Neural crest cell (in vitro differentiated cells): ENCODE data around the gene CA10. TPM values are rescaled to one million over a fixed set of nuclear protein-coding genes. Genes with fewer than 3 reads are reported as not detected.

Experiments used
- DNase-seq: peaks from one replicate; pipeline ENCODE4 v3.0.0; 2021; ENCODE audit warnings: low read depth, mixed read lengths, low spot score
- H3K27ac Mint-ChIP-seq: one replicate; pipeline ENCODE4 v1.8.0; 2021; ENCODE audit warnings: mild to moderate bottlenecking, mixed read lengths; ENCODE audit not compliant: unreplicated experiment
- H3K27me3 Mint-ChIP-seq: 2 replicates; pipeline ENCODE4 v1.8.0; 2021; ENCODE audit warnings: low read depth, mild to moderate bottlenecking, mixed read lengths
- H3K36me3 Mint-ChIP-seq: 2 replicates; pipeline ENCODE4 v1.8.0; 2021; ENCODE audit warnings: low read depth, mild to moderate bottlenecking, mixed read lengths
- H3K4me1 Mint-ChIP-seq: 2 replicates; pipeline ENCODE4 v1.8.0; 2021; ENCODE audit warnings: mixed read lengths
- H3K4me3 Mint-ChIP-seq: one replicate; pipeline ENCODE4 v1.8.0; 2021; ENCODE audit warnings: mild to moderate bottlenecking, mixed read lengths
- H3K9me3 Mint-ChIP-seq: 2 replicates; pipeline ENCODE4 v1.8.0; 2021; ENCODE audit warnings: mixed read lengths
- total RNA-seq: library from RNA; stranded (reverse); gene quantifications from 2 replicates; pipeline ENCODE4 v1.2.1, GENCODE V29; 2021
- TF ChIP-seq, protein P1 (sequence below): fragments of 200-600 bp; sonication (generic); conservative IDR thresholded peaks from 2 replicates; pipeline ENCODE4 v1.5.0; 2021; ENCODE audit warnings: antibody characterized with exemption, mild to moderate bottlenecking

The CA10 gene
- total RNA-seq, 1 donor from 2014 or later = not detected

DNA sequence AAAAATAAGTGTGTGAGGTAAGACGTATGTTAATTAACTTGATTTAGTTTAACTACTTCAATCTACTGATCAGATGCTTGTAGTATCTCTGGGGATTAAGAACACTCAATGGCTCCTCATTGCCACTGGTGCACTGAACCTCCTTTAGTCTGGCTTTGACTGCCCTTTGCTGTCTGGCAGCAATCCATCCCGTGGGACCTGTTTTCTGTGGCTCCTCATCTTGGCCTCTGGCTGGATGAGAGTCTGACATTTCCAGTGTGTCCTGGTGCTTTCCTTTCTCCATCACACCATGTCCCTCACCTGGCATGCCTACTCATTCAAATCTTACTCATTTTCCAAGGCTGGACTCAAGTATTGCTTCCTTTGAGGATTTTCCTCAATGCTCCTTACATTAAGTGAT is 212.2 kb downstream of the CA10 start:
- H3K9me3 Mint-ChIP-seq = no peaks in the 10 kb centered on the region
- no peaks in the 10 kb centered on the region for H3K36me3 Mint-ChIP-seq
- no peak for DNase-seq
- peaks cover 23% of the 10 kb centered on the region for H3K27me3 Mint-ChIP-seq
- H3K27ac Mint-ChIP-seq = no peak overlapping the region
- H3K4me3 Mint-ChIP-seq = no peak overlapping the region
- TF ChIP-seq, protein P1, sequence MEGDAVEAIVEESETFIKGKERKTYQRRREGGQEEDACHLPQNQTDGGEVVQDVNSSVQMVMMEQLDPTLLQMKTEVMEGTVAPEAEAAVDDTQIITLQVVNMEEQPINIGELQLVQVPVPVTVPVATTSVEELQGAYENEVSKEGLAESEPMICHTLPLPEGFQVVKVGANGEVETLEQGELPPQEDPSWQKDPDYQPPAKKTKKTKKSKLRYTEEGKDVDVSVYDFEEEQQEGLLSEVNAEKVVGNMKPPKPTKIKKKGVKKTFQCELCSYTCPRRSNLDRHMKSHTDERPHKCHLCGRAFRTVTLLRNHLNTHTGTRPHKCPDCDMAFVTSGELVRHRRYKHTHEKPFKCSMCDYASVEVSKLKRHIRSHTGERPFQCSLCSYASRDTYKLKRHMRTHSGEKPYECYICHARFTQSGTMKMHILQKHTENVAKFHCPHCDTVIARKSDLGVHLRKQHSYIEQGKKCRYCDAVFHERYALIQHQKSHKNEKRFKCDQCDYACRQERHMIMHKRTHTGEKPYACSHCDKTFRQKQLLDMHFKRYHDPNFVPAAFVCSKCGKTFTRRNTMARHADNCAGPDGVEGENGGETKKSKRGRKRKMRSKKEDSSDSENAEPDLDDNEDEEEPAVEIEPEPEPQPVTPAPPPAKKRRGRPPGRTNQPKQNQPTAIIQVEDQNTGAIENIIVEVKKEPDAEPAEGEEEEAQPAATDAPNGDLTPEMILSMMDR = no peak
- H3K4me1 Mint-ChIP-seq = no peaks in the 10 kb centered on the region

- TF ChIP-seq, protein P1 = no peak
- Mint-ChIP-seq H3K4me1 (no peaks in the 10 kb centered on the region), H3K27me3 (peaks cover 26% of the 10 kb centered on the region), H3K4me3 (no peak overlapping the region), H3K9me3 (no peaks in the 10 kb centered on the region), H3K36me3 (no peaks in the 10 kb centered on the region), H3K27ac (no peak overlapping the region)
- DNase-seq = no peak
Measured at GRCh38 chr17:51941272-51941671, 217.2 kb downstream of the CA10 start.

DNA sequence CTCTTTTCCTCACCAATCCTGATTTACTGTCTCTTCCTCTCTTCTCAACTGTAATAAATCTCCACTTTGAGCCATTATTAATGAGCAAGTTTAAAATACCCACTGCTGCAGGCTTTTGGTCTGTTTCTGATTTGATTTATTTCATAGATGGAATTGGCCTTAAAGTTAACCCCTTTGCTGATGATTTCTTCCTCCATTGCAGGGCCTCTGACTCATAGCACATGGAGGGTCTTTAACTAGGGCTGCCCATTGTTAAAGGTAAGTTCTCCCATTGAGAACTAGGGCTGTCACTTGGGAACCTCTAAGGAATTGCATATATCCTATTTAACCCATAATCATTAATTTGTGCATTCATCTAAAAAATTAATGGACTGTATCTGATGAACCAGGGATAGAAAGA is 221.2 kb downstream of the CA10 start:
- Mint-ChIP-seq H3K9me3 (no peaks in the 10 kb centered on the region), H3K4me1 (no peaks in the 10 kb centered on the region)

GRCh38 chr17:51935477-51935876 is 223.0 kb downstream of the CA10 start:
- peaks cover 16% of the 10 kb centered on the region for H3K27me3 Mint-ChIP-seq
- H3K27ac Mint-ChIP-seq = no peak overlapping the region
- DNase-seq = no peak
- H3K9me3 Mint-ChIP-seq = no peaks in the 10 kb centered on the region
- no peaks in the 10 kb centered on the region for H3K4me1 Mint-ChIP-seq
- H3K4me3 Mint-ChIP-seq = no peak overlapping the region
- no peaks in the 10 kb centered on the region for H3K36me3 Mint-ChIP-seq
- TF ChIP-seq, protein P1 = no peak

More for the DNA sequence above, 221.2 kb downstream of the CA10 start:
- no peak for DNase-seq
- Mint-ChIP-seq H3K36me3 (no peaks in the 10 kb centered on the region), H3K27me3 (peaks cover 23% of the 10 kb centered on the region), H3K27ac (no peak overlapping the region), H3K4me3 (no peak overlapping the region)
- TF ChIP-seq, protein P1 = no peak

GRCh38 chr17:51933647-51934046 is 224.9 kb downstream of the CA10 start:
- H3K27me3 Mint-ChIP-seq = peaks cover 11% of the 10 kb centered on the region
- TF ChIP-seq, protein P1 = no peak
- no peak overlapping the region for H3K27ac Mint-ChIP-seq
- DNase-seq = no peak
- H3K36me3 Mint-ChIP-seq = no peaks in the 10 kb centered on the region
- H3K4me3 Mint-ChIP-seq = no peak overlapping the region
- H3K9me3 Mint-ChIP-seq = no peaks in the 10 kb centered on the region
- H3K4me1 Mint-ChIP-seq = no peaks in the 10 kb centered on the region

GRCh38 chr17:51926448-51926847 is 232.1 kb downstream of the CA10 start:
- Mint-ChIP-seq H3K27me3 (peaks cover 15% of the 10 kb centered on the region), H3K4me3 (no peak overlapping the region), H3K27ac (no peak overlapping the region), H3K9me3 (no peaks in the 10 kb centered on the region), H3K36me3 (no peaks in the 10 kb centered on the region), H3K4me1 (no peaks in the 10 kb centered on the region)
- TF ChIP-seq, protein P1 = no peak
- no peak for DNase-seq
